Activated naive CD4-positive, alpha-beta T cell treated with anti-CD3 and anti-CD28 coated beads, Interleukin-2, amount 10 ng/mL, durations not matched to agents 7 days and 5 days (primary cell): ENCODE data around the gene SUMO1.
"Not testable (repeated sequence)": the region's sequence is repeated elsewhere in the genome, so short reads cannot be mapped to it uniquely, and the experiment has no call there.

Experiments
- CTCF ChIA-PET: fragments of 350-600 bp; sonication (Branson Sonifier 250); formaldehyde crosslinking; loops from one replicate; lab custom pipeline; 2021; ENCODE audit warnings: antibody characterized with exemption; lab: Charles Lee
- DNase-seq: peaks from one replicate; pipeline ENCODE4 v3.0.0-alpha.2; 2020
- H3K27ac Mint-ChIP-seq: one replicate; pipeline ENCODE4 v1.8.0; 2021; ENCODE audit warnings: mild to moderate bottlenecking, moderate library complexity, mixed read lengths
- H3K27me3 Mint-ChIP-seq: one replicate; pipeline ENCODE4 v1.8.0; 2021; ENCODE audit warnings: mild to moderate bottlenecking, mixed read lengths
- H3K36me3 Mint-ChIP-seq: one replicate; pipeline ENCODE4 v1.8.0; 2021; ENCODE audit warnings: mixed read lengths
- H3K4me1 Mint-ChIP-seq: one replicate; pipeline ENCODE4 v1.8.0; 2021; ENCODE audit warnings: mixed read lengths
- H3K4me3 Mint-ChIP-seq: one replicate; pipeline ENCODE4 v1.8.0; 2021; ENCODE audit warnings: mild to moderate bottlenecking, moderate library complexity, mixed read lengths
- H3K9me3 Mint-ChIP-seq: one replicate; pipeline ENCODE4 v1.8.0; 2021; ENCODE audit warnings: mixed read lengths

SUMO1 gene

DNA sequence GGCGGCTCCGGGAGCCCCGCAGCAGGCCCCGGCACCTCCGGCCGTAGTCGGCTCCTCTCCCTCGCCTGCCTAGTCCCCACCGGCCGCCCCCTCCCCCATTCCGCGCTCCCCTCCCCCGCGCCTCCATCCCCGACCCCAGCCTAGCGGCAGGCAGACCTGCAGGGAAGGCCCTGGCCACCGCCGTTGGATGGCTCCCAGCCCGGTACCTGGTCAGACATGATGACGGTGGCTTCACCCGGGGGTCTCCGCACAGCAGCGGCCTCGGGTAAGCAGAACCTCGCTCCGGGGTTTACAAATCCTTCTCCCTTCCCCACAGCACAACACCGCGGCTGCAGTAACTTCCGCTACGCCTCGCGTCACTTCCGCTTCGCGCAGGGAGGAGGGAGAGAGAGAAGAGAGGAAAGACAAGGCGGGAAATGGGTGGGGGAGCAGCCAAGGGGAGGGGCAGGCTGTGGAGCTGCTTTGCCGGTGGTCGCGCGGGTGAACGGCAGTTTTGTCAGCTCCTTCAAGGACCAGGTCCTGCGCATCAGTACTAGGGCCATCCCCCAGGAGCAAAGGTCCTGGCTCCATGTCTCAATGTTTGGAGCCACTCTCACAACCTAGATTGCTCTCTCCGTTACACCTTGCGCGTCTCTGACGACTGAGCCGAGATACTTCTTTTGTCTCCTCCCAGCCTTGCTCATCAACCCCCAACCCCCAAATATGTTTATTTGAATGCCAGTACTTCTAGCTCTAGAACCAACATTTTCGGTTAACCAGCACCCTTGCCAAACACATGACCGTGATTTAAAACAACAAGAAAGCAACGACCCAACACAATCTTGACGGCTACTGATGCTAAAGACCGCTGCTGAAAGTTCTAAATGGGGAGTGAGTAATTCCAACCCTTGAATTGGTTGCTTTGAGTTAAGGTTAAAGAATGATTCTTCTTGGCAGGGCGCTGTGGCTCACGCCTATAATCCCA is at the start of gene SUMO1:
SUMO1 (minus strand) TSS at position 364 of the 964 bp plus-strand sequence; CDS start at position 218, 146 bp downstream.
- peaks cover 10% of the 10 kb centered on the region for H3K36me3 Mint-ChIP-seq
- H3K4me1 Mint-ChIP-seq = peaks cover 37% of the 10 kb centered on the region
- peak within 1 kb of the TSS; percentile 99 for H3K4me3 Mint-ChIP-seq
- peak within 1 kb of the TSS; percentile 95 for H3K27ac Mint-ChIP-seq
- peak; percentile 97 for DNase-seq
- peaks cover 4% of the 10 kb centered on the region for H3K27me3 Mint-ChIP-seq
- no peaks in the 10 kb centered on the region for H3K9me3 Mint-ChIP-seq
- CTCF ChIA-PET = no interaction called here

DNA sequence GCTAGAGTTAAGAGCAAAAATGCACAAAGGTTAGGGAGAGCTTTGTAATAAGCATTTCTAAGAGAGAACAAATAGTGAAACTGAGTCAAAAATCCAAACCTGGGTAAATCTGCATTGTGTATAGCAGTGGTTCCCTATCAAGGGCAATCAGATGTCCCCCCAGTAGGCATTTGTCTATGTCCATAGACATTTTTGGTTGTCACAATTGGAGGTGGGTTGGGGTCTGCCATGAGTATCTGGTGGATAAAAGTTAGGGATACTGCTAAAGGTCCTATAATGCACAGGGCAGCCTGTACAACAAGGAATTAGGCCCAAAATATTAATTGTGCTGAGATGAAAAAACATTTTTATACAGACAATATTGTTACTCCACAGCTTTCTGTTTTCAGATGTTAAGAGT is 48.2 kb upstream of the SUMO1 start:
- no peak overlapping the region for H3K27ac Mint-ChIP-seq
- no peak overlapping the region for H3K4me3 Mint-ChIP-seq
- peaks cover 50% of the 10 kb centered on the region for H3K36me3 Mint-ChIP-seq
- no peaks in the 10 kb centered on the region for H3K9me3 Mint-ChIP-seq
- H3K27me3 Mint-ChIP-seq = no peaks in the 10 kb centered on the region
- CTCF ChIA-PET = interaction anchor here (1.3 to 1.6 kb wide), 2 partner anchors 8 to 20 kb away, joined by 3 to 4 read pairs; no protein-coding TSS in a partner anchor
- no peaks in the 10 kb centered on the region for H3K4me1 Mint-ChIP-seq
- DNase-seq = no peak

DNA sequence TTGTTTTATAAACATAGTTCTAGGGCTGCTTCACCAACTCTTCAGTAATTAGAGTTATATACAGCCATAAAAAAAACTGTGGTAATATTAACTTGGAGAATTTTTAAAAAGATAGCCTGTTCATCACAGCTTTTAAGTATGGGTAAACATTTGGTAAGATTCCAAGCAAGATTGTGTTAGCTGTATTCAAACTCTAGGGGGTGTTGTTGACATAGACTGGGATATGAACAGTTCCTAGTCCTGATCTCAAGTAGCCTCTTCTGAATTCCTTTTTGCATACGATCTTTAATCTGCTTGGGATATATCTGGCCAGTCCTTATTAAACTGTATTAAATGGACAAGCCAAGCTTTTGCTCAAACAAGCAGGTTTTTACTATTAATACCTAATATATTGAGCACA is 40.5 kb upstream of the SUMO1 start:
- Mint-ChIP-seq H3K9me3 (no peaks in the 10 kb centered on the region), H3K27me3 (no peaks in the 10 kb centered on the region), H3K27ac (no peak overlapping the region), H3K36me3 (peaks cover 35% of the 10 kb centered on the region), H3K4me3 (no peak overlapping the region), H3K4me1 (peaks cover 18% of the 10 kb centered on the region)
- CTCF ChIA-PET = interaction anchor here (1.0 to 2.0 kb wide), 3 partner anchors 9 to 34 kb away, joined by 4 to 6 read pairs (median 5); no protein-coding TSS in a partner anchor
- DNase-seq = no peak

DNA sequence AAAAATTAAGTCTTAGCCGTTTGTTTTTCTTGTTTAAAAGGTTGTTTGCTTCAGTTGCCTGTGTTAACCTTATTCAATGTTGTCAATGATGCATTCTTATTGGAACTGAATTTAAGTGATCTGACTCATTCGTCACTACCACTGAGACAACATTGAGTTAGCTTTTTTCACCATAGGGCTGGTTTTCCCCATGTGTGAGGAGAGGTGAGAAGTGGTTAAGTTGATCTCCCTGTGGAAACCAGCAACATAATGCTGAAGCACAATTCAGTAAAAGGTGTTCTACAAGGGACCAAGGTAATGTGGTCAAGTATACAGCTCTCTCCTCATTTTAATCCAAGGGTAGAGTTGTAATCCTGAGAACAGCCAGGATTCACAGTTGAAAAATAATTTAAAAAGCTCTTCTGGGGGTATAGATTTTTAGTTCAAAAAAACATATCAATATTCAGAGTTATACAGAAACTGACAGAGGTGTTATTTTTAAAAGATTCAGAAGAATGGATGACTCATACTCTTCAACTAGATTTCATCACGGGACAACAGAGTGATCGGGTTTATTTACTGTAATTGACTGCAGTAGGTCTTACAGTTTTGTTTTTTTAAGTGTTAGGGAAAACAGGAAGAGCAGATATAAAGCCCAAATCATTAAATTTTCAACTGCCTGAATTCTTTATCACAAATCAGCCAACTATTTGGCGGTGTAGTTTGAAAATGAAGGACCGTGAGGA is 39.8 kb upstream of the SUMO1 start:
- Mint-ChIP-seq H3K4me1 (peaks cover 18% of the 10 kb centered on the region), H3K27ac (peak overlapping the region; percentile 76), H3K4me3 (no peak overlapping the region)

DNA sequence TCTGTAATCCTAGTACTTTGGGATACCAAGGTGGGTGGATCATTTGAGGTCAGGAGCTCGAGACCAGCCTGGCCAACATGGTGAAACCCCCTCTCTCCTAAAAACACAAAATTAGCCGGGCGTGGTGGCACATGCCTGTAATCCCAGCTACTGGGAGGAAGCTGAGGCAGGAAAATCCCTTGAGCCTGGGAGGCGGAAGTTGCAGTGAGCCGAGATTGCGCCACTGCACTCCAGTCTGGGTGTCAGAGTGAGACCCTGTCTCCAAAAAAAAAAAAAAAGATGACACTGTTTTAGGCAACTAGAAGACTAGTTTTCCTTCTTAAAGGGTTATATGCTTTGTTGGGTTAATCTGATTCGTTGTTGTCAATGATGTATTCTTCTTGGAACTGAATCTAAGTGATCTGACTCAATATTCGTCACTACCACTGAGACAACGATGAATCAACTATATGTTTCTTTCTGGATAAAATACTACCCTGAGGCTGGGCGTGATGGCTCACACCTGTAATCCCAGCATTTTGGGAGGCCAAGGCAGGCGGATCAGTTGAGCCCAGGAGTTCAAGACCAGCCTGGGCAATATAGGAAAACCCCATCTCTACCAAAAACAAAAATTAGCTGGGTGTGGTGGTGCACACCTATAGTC is 37.8 kb upstream of the SUMO1 start:
- not testable (repeated sequence) for H3K9me3 Mint-ChIP-seq, H3K27me3 Mint-ChIP-seq, H3K4me3 Mint-ChIP-seq, DNase-seq
- CTCF ChIA-PET = interaction anchor here (0.6 kb wide), 2 partner anchors 65 to 1047 kb away, joined by 4 read pairs; no protein-coding TSS in a partner anchor
- H3K27ac Mint-ChIP-seq = peak overlapping the region; percentile 17
- peaks cover 31% of the 10 kb centered on the region for H3K4me1 Mint-ChIP-seq
- H3K36me3 Mint-ChIP-seq = peaks cover 26% of the 10 kb centered on the region

More for the DNA sequence above, 39.8 kb upstream of the SUMO1 start:
- no peaks in the 10 kb centered on the region for H3K27me3 Mint-ChIP-seq
- no peak for DNase-seq
- peaks cover 35% of the 10 kb centered on the region for H3K36me3 Mint-ChIP-seq
- CTCF ChIA-PET = interaction anchor here (0.7 to 2.0 kb wide), 5 partner anchors 8 to 24 kb away, joined by 4 to 8 read pairs (median 5); no protein-coding TSS in a partner anchor
- H3K9me3 Mint-ChIP-seq = no peaks in the 10 kb centered on the region

DNA sequence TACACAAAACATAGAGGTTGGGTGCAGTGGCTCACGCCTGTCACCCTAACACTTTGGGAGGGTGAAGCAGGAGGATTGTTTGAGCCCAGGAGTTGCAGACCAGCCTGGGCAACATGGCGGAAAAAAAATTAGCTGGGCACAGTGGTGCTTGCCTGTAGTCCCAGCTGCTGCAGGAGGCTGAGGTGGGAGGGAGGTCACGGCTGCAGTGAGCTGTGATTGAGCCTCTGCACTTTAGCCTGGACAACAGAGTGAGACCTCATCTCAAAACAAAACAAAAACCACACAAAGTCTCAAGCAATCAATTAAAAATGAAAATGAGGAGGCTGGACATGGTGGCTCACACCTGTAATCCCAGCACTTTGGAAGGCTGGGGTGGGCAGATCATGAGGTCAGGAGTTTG is 32.1 kb upstream of the SUMO1 start:
- CTCF ChIA-PET = interaction anchor here (1.0 to 1.5 kb wide), 2 partner anchors 8 to 14 kb away, joined by 3 to 5 read pairs; no protein-coding TSS in a partner anchor

GRCh38 chr2:202269585-202269984 is 31.2 kb upstream of the SUMO1 start:
- peak overlapping the region; percentile 49 for H3K27ac Mint-ChIP-seq
- CTCF ChIA-PET = interaction anchor here (1.1 to 1.5 kb wide), 2 partner anchors 9 to 69 kb away, joined by 3 to 5 read pairs; no protein-coding TSS in a partner anchor
- no peaks in the 10 kb centered on the region for H3K27me3 Mint-ChIP-seq
- peaks cover 40% of the 10 kb centered on the region for H3K4me1 Mint-ChIP-seq
- H3K36me3 Mint-ChIP-seq = peaks cover 11% of the 10 kb centered on the region
- H3K9me3 Mint-ChIP-seq = no peaks in the 10 kb centered on the region
- DNase-seq = no peak
- no peak overlapping the region for H3K4me3 Mint-ChIP-seq

More for the DNA sequence above, 32.1 kb upstream of the SUMO1 start:
- Mint-ChIP-seq H3K27ac (peak overlapping the region; percentile 74), H3K4me1 (peaks cover 41% of the 10 kb centered on the region), H3K4me3 (no peak overlapping the region), H3K9me3 (no peaks in the 10 kb centered on the region), H3K36me3 (peaks cover 15% of the 10 kb centered on the region), H3K27me3 (no peaks in the 10 kb centered on the region)
- DNase-seq = no peak

- H3K27ac Mint-ChIP-seq = no peak overlapping the region
- H3K4me1 Mint-ChIP-seq = peaks cover 41% of the 10 kb centered on the region
- H3K27me3 Mint-ChIP-seq = no peaks in the 10 kb centered on the region
- peak; percentile 25 for DNase-seq
- CTCF ChIA-PET = interaction anchor here (0.9 to 2.0 kb wide), 2 partner anchors 10 to 19 kb away, joined by 3 to 8 read pairs; no protein-coding TSS in a partner anchor
- peaks cover 11% of the 10 kb centered on the region for H3K36me3 Mint-ChIP-seq
- H3K9me3 Mint-ChIP-seq = no peaks in the 10 kb centered on the region
- H3K4me3 Mint-ChIP-seq = no peak overlapping the region
Observed at GRCh38 chr2:202267495-202267894, 29.1 kb upstream of the SUMO1 start.

- Mint-ChIP-seq H3K4me3 (peak within 1 kb of the TSS; percentile 57), H3K27me3 (no peaks in the 10 kb centered on the region), H3K4me1 (peaks cover 29% of the 10 kb centered on the region), H3K27ac (no peak within 1 kb of the TSS), H3K36me3 (peaks cover 11% of the 10 kb centered on the region), H3K9me3 (no peaks in the 10 kb centered on the region)
- peak; percentile 95 for DNase-seq
- CTCF ChIA-PET = no interaction called here
Observed at GRCh38 chr2:202265467-202266277, 27.3 kb upstream of the SUMO1 start, which contains the start of gene NOP58. NOP58 (plus strand) TSS chr2:202265763; CDS start chr2:202265942, 179 bp downstream.

DNA sequence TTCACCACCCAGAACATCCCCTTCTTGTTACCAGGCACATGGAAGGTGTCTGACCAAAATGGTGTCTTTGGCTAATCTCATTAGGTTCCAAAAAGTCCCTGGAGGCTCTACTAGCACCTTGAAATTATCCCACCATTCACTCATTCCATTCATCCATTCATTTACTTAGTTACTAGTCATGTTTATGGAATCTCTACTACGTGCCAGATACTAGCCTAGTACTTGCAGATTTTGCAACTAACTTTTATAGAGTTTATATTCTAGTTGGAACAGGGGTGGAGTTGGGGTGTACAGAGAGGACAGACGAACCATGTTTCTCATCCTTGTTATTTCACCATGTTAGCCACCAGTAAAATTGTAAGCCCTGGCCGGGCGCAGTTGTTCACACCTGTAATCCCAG is 23.1 kb upstream of the SUMO1 start:
- peaks cover 4% of the 10 kb centered on the region for H3K27me3 Mint-ChIP-seq
- H3K27ac Mint-ChIP-seq = no peak overlapping the region
- no peak overlapping the region for H3K4me3 Mint-ChIP-seq
- CTCF ChIA-PET = no interaction called here
- DNase-seq = no peak
- no peaks in the 10 kb centered on the region for H3K36me3 Mint-ChIP-seq
- no peaks in the 10 kb centered on the region for H3K9me3 Mint-ChIP-seq
- peaks cover 9% of the 10 kb centered on the region for H3K4me1 Mint-ChIP-seq

GRCh38 chr2:202251494-202251893 is 13.1 kb upstream of the SUMO1 start:
- H3K27ac Mint-ChIP-seq = no peak overlapping the region
- H3K4me3 Mint-ChIP-seq = no peak overlapping the region
- DNase-seq = no peak
- H3K4me1 Mint-ChIP-seq = peaks cover 6% of the 10 kb centered on the region
- no peaks in the 10 kb centered on the region for H3K9me3 Mint-ChIP-seq
- peaks cover 20% of the 10 kb centered on the region for H3K27me3 Mint-ChIP-seq
- no peaks in the 10 kb centered on the region for H3K36me3 Mint-ChIP-seq
- CTCF ChIA-PET = no interaction called here

GRCh38 chr2:202249521-202250253 is 11.3 kb upstream of the SUMO1 start:
- H3K4me1 Mint-ChIP-seq = peaks cover 6% of the 10 kb centered on the region
- no peaks in the 10 kb centered on the region for H3K9me3 Mint-ChIP-seq
- CTCF ChIA-PET = no interaction called here
- peaks cover 19% of the 10 kb centered on the region for H3K27me3 Mint-ChIP-seq
- no peak overlapping the region for H3K4me3 Mint-ChIP-seq
- no peak for DNase-seq
- H3K27ac Mint-ChIP-seq = no peak overlapping the region
- H3K36me3 Mint-ChIP-seq = no peaks in the 10 kb centered on the region
